Activated naive CD8-positive, alpha-beta T cell treated with anti-CD3 and anti-CD28 coated beads, Interleukin-2, amount 50 U/mL, for 24 hours (primary cell): ENCODE results near the gene POGZ.

Source experiments
- ATAC-seq: fragments of 150-1000 bp; cut with Tn5 transposase; one replicate; pipeline ENCODE4 v1.10.0; 2021
- DNase-seq: peaks from one replicate; pipeline ENCODE4 v3.0.0; 2021
- H3K27ac Mint-ChIP-seq: one replicate; pipeline ENCODE4 v1.8.0; 2021; ENCODE audit warnings: mild to moderate bottlenecking, mixed read lengths
- H3K27me3 Mint-ChIP-seq: one replicate; pipeline ENCODE4 v1.8.0; 2021; ENCODE audit warnings: mixed read lengths
- H3K36me3 Mint-ChIP-seq: one replicate; pipeline ENCODE4 v1.8.0; 2021; ENCODE audit warnings: low read depth, mixed read lengths
- H3K4me1 Mint-ChIP-seq: one replicate; pipeline ENCODE4 v1.8.0; 2021; ENCODE audit warnings: mixed read lengths
- H3K4me3 Mint-ChIP-seq: one replicate; pipeline ENCODE4 v1.8.0; 2021; ENCODE audit warnings: mild to moderate bottlenecking, moderate library complexity, mixed read lengths
- H3K9me3 Mint-ChIP-seq: one replicate; pipeline ENCODE4 v1.8.0; 2021; ENCODE audit warnings: mixed read lengths

The POGZ gene

GRCh38 chr1:151364996-151365395, 94.3 kb downstream of the POGZ start:
- no peak for ATAC-seq
- Mint-ChIP-seq H3K4me3 (no peak overlapping the region), H3K27ac (no peak overlapping the region)

GRCh38 chr1:151362308-151363155, 96.8 kb downstream of the POGZ start:
- Mint-ChIP-seq H3K4me1 (no peaks in the 10 kb centered on the region), H3K36me3 (no peaks in the 10 kb centered on the region), H3K4me3 (no peak overlapping the region), H3K9me3 (peaks cover 4% of the 10 kb centered on the region), H3K27ac (no peak overlapping the region), H3K27me3 (no peaks in the 10 kb centered on the region)
- ATAC-seq (no peak), DNase-seq (no peak)

More at GRCh38 chr1:151364996-151365395, 94.3 kb downstream of the POGZ start:
- DNase-seq, result no peak
- no peaks in the 10 kb centered on the region for H3K36me3 Mint-ChIP-seq
- H3K4me1 Mint-ChIP-seq, result no peaks in the 10 kb centered on the region
- H3K27me3 Mint-ChIP-seq, result no peaks in the 10 kb centered on the region
- peaks cover 4% of the 10 kb centered on the region for H3K9me3 Mint-ChIP-seq

DNA sequence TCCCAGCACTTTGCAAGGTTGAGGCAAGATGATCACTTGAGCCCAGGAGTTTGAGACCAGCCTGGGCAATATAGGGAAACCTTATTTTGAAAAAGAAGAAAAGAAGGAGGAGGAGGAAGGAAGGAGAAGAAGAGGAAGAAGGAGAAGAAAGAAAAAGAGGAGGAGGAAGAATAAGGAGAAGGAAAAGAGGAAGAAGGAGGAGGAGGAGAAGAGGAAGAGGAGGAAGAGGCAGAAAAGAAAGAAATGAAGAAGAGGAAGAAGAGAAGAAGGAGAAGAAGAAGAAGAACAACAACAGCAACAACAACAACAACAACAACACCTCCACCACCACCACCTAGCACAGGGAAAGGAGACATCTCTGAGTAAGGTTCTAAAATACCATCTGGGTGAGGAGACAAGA, 97.4 kb downstream of the POGZ start:
- Mint-ChIP-seq H3K9me3 (peaks cover 4% of the 10 kb centered on the region), H3K4me1 (no peaks in the 10 kb centered on the region), H3K36me3 (no peaks in the 10 kb centered on the region), H3K27me3 (no peaks in the 10 kb centered on the region), H3K27ac (no peak overlapping the region), H3K4me3 (no peak overlapping the region)
- DNase-seq (no peak), ATAC-seq (no peak)

- no peak for ATAC-seq
- H3K4me3 Mint-ChIP-seq, result no peak overlapping the region
Observed at GRCh38 chr1:151356696-151357095, 102.6 kb downstream of the POGZ start.

More at GRCh38 chr1:151356696-151357095, 102.6 kb downstream of the POGZ start:
- Mint-ChIP-seq H3K9me3 (peaks cover 9% of the 10 kb centered on the region), H3K27ac (no peak overlapping the region), H3K4me1 (no peaks in the 10 kb centered on the region), H3K27me3 (no peaks in the 10 kb centered on the region), H3K36me3 (no peaks in the 10 kb centered on the region)
- no peak for DNase-seq
